ENCODE data around the gene KNDC1.

The KNDC1 gene

GRCh38 chr10:133253361-133253955 is 93.4 kb downstream of the KNDC1 start:
- TF ChIP-seq CTCF (IDR thresholded peaks at IDR 0.05; ENCODE audit: low read depth, low read length, missing control alignments), result no peak
- no peak for DNase-seq (ENCODE audit: extremely low read depth, low read depth)
- H3K4me3 ChIP-seq (replicated peaks; ENCODE audit: low read depth, low read length), result no peak overlapping the region

GRCh38 chr10:133254421-133255120 is 94.6 kb downstream of the KNDC1 start:
- no peak for DNase-seq (ENCODE audit: extremely low read depth, low read depth)
- TF ChIP-seq CTCF (IDR thresholded peaks at IDR 0.05; ENCODE audit: low read depth, low read length, missing control alignments), result no peak
- no peak overlapping the region for H3K4me3 ChIP-seq (replicated peaks; ENCODE audit: low read depth, low read length)

GRCh38 chr10:133255323-133255722 is 95.3 kb downstream of the KNDC1 start:
- no peak overlapping the region for H3K4me3 ChIP-seq (replicated peaks; ENCODE audit: low read depth, low read length)
- no peak for TF ChIP-seq CTCF (IDR thresholded peaks at IDR 0.05; ENCODE audit: low read depth, low read length, missing control alignments)
- no peak for DNase-seq (ENCODE audit: extremely low read depth, low read depth)

- DNase-seq (ENCODE audit: extremely low read depth, low read depth), result no peak
- no peak overlapping the region for H3K4me3 ChIP-seq (replicated peaks; ENCODE audit: low read depth, low read length)
- peak; percentile 27 for TF ChIP-seq CTCF (IDR thresholded peaks at IDR 0.05; ENCODE audit: low read depth, low read length, missing control alignments)
These were observed 97.6 kb downstream of the KNDC1 start for GRCh38 chr10:133257489-133258065.

- DNase-seq (ENCODE audit: extremely low read depth, low read depth), result no peak
- no peak overlapping the region for H3K4me3 ChIP-seq (replicated peaks; ENCODE audit: low read depth, low read length)
- no peak for TF ChIP-seq CTCF (IDR thresholded peaks at IDR 0.05; ENCODE audit: low read depth, low read length, missing control alignments)
These were observed 98.2 kb downstream of the KNDC1 start for GRCh38 chr10:133258066-133258817.

GRCh38 chr10:133258818-133259601 is 99.0 kb downstream of the KNDC1 start:
- H3K4me3 ChIP-seq (replicated peaks; ENCODE audit: low read depth, low read length), result no peak overlapping the region
- TF ChIP-seq CTCF (IDR thresholded peaks at IDR 0.05; ENCODE audit: low read depth, low read length, missing control alignments), result no peak
- DNase-seq (ENCODE audit: extremely low read depth, low read depth), result peak; percentile 98
